Activated CD8-positive, alpha-beta memory T cell treated with anti-CD3 and anti-CD28 coated beads for 48 hours (primary cell): ENCODE data around the gene CUBN.

Experiments
- DNase-seq, 3 experiments: peaks; one replicate each; pipeline ENCODE4 v3.0.0-alpha.2; 2020; ENCODE audit warnings: low read depth in 2 of 3, low spot score in 2 of 3

Gene CUBN

DNA sequence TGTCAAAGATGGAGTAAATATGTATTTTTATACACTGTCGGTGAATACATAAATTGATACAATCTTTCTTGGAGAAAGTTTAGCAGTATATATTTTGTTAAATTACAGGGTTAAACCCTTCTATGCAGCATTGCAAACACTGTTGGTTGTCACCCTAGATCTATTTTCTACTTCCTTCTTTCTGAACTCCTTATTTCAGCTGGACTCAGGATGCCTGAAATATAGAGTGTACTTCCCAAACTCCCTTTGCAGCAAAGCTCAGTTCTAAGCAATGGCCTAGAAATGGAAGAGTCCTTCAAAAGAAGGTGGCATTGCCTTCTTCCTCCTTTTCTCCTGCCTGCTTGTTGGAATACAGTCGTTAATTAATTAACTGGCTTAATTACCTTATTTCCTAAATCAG lies 20.6 kb downstream of the CUBN start:
- no peak for DNase-seq

DNA sequence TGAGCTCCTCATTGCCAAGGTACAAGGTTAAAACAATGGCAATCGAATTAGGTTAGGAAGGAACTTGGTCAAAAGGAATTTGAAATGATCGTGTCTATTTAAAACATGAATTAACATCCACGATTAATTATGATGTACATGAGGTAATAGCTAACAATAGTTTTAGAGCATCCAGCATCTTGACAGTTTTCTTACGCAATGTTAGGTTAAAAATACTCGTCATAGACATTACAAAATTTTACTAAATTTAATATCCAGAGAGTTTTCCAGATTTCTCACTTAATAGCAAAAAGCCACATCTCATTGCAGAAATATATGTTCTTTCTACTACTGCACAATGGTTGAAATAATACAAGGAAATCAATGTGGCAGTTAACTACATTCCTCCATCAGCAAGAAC lies 22.6 kb downstream of the CUBN start:
- no peak for DNase-seq

DNA sequence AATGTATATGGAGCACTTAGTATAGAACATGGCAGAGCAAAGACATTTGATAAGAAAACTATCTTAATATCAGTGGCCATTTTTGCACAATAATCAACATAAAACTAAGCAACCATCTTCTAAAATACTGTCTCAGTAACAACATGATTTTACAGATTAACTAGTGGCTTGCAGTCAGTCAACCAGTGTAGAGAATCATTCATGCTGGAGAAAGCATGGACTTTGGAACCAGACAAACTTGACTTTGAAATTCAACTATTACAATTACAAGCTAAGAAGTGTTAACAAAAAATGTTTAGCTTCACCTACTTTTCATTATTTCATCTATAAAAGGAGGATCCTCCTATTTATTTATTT lies 27.7 kb downstream of the CUBN start:
- DNase-seq, result no peak

DNA sequence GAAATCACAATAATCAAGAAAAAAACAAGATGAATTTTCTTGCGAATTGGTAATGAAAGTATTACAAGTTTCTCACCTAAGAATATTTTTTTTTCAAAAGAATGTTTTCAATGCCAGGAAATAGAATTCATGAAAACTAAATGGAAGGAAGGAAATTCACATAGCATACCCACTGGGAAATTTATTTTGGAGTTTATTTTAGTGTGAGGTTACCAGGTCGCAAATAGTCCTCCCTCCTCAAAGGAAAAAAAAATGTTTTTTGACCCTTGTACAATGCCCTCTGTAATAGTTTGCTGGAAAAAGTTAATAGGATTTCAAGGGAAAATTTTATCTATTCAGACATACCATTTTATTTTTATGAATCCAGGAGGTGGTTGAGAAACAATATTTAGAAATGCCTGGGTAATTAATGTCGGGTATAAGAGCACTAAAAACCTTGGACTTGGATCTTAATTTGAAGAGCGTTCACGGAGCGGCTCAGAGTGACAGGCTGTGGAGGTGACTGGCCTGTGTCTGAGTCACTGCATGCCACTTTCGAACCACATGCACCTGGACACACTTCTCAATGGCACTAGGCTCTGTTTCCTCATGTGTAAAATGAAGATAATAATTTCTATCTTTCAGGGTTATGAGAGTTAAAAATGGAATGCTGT lies 28.2 kb downstream of the CUBN start:
- DNase-seq, result no peak

DNA sequence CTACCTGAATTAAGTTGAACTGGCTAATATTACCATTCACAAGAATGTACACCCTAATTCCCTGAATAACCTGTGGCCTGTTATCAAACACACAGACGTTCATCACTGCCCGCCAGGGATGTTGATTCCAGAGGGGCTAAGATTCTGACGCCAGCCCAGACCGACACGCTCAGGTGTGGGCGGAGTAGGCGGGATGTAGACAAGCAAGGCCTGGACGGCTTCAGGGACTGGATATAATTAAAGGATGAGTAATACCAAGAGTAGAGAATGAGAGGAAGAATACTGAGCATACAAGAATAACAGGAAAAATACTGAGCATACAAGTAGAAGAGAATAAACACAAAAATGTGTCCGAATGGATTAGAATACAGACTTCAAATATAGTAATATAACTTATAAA lies 29.0 kb downstream of the CUBN start:
- DNase-seq, result no peak

DNA sequence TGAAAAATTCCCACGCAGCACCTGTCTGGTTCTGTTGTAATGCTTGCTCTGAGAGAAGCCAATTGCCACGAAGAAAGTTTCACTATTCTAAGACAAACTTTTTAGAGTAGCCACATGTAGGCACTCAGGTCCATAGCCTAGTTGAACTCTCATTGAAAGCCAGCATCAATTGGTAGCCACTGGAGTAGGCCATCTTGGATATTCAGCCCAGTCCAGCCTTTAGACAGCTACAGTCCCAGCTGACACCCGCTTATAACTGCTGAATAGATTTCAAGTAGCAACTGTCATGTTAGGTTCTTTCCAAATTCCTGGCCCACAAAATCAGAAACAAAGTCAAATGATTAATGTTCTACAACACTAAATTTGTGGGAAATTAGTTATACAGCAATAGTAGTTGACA lies 31.6 kb downstream of the CUBN start:
- no peak for DNase-seq

DNA sequence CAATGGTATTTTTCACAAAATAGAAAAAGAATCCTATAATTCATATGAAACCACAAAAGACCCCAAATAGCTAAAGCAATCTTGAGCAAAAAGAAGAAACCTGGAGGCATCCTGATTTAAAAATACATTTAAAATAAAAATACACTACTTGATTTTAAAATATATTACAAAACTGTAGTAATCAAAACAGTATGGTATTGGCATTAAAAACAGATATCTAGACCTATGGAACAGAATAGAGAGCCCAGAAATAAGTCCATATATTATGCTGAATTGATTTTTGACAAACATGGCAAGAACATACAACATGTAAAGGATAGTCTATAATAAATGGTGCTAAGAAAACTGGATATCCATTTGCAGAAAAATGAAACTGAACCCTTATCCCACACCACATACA lies 34.8 kb downstream of the CUBN start:
- DNase-seq, result no peak

DNA sequence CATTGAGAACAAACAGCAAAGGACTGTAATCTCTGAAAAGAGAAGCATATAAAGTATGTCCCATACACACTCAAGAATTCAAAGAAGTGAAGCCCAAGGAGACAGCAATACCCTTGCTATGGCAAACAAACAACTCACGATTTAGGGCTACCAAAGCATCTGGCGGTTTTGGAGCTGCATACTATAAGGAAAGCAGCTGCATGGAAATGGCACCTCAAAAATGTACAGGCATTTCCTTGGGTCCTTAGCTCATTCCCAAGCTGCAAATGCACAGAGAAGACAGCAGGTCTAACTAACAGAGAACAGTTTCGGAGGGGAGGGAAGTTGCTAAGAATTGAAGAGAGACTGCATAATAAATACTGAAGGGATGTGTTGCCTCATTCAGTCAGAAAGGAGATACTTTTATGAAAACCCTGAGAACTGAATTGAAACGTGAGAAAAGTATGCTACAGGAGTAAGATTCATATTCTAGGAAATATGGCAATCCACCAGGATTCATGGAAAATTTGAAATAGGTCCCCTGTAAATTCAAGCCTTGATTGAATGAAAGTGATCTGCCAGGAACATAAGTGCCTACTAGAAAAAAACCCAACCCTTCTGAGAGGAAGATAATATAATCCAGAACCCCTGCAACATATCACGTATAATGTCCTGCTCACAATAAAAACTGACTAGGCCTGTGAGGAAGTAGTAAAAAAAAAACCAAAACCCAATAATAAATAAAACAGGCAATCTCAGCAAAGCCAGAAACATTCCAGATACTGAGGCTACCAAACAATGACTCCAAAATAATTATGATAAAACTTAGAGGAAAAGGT lies 36.4 kb downstream of the CUBN start:
- no peak for DNase-seq

DNA sequence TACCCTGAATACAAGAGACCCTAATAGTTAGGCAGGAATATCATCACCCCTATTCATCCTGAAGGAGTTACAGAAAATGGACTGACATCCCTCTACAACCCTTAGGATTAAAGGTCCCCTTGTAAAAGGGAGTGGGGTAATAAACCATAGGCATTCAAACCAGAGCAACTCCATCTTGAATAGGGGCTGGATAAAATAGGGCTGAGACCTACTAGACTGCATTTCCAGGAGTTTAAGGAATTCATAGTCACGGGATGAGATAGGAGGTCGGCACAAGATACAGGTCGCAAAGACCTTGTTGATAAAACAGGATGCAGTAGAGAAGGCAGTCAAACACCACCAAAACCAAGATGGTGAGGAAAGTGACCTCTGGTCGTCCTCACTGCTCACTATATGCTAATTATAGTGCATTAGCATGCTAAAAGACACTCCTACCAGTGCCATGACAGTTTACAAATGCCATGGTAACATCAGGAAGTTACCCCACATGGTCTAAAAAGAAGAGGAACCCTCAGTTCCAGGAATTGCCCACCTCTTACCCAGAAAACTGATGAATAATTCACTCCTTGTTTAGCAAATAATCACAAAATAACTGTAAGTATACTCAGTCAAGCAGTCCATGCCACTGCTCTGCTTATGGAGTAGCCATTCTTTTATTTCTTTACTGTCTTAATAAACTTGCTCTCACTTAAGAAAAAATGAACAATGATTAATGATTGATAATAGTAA lies 37.2 kb downstream of the CUBN start:
- no peak for DNase-seq

DNA sequence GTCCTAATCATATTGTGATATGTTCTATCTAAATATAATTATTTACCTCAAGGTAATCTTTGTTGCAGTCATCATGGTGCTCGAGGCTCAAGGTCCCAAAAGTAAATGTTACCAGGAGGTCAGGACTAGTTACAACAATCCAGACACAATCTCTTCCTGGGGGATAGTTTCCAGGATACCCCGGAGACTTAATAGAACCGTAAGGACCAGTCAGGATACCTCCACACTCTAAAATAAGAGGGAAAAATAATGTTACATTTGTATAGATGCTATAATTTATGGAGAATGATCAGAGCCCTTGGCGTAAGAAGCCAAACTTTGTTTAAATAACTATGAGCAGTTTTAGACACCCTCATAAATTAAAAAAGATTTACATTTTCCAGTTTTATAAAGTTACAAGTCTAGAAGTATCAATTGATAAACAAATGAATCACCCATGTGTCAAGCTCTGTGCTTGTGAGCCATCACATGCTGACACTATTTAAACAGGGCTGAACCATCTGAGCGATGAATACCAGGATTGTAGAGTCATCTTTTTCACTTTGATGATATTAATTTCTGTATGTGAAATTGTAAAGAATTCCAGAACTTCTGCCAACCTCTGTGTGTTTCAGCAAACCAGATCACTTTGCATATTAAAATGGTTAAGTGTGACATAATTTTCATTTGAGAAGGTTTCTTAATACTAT lies 41.3 kb downstream of the CUBN start:
- no peak for DNase-seq

DNA sequence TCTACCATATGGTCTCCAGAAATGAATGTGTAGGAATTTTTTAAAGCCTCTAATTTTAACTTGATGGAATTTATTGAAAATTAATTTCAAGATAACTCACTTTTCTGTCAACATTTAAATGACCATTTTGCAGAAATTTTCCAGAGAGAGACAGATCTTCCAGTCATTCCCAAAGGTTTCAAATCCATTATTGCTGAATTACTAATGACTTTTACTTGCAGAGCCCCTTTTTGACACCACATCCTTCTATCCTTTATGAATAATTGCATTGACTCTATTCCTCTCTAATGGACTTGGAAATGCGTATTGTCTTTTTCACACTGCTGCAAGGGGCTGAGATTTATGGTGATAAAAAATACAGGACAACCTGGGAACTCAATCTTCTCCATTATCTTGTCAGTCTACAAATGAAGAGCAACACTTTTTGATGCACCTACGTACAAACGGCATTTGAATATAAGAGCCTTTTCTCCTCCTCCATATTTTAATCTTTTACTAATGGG lies 42.7 kb downstream of the CUBN start:
- DNase-seq, result no peak

DNA sequence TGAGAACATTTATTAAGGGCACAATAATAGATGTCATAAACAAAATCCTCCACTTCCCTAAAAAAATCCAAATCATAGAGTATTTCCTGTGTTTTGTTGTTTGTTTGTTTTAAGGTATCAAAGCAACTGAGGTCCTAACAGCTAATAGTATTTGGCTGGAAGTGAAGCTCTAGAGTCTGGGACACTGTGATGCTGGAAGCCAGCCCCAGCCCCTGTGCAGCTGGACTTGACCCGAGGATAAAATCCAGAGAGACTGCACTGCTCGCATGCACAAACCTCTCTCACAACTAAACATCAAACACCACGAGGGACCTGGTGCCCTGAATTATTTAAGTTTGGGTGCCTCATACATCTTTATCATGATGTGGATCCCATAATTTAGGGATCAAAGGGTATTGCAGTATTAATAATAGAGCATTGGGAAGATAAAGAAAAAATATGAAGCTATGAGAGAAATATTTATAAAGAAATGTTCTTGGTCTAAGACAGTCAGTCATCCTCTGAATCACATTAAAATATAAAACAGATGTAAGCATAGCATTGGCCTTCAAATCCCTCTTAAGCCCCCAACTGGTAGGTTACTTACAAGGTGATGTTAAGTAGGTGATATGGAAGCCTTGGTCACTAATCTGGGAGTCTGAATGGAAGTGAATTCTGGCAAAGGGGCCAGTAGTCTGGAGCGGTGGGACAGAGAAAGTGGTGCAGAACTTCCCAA lies 44.4 kb downstream of the CUBN start:
- DNase-seq, result no peak

DNA sequence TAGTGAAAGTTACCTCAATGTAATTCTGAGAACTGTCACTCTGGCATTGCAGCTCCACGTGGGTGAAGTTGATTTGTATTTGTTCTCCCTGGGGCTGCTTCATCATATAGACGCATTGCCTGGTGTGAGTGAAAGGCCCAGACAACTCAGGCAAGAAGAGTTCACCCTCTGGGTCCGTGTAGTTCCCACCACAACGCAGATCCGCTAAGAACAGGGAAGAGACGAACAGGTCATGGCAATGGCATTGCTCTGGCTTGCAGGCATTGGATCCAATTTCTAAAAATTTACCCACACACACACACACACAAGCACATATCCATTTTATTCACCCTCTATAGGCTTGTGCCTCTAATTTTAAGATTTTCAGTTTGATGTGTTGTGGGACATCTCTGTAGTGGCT lies 45.4 kb downstream of the CUBN start:
- DNase-seq, result no peak

DNA sequence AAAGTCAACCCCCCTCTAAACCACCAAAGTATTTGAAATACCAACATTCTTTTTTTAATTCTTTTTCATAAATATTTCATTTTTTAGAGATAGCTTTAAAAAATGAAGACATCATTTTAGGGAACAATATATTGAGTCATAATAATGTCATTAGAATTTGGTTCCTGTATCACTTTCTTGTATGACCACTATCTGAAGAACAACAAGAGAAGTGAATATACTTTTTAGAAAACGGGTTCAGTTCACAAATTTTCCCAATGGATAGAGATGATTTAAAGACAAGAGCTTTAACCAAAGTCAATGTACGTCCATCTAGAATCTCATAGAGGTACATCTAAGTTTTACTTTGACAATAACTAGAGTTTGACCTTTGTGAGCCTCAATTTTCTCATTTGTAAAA lies 48.2 kb downstream of the CUBN start:
- DNase-seq, result no peak

DNA sequence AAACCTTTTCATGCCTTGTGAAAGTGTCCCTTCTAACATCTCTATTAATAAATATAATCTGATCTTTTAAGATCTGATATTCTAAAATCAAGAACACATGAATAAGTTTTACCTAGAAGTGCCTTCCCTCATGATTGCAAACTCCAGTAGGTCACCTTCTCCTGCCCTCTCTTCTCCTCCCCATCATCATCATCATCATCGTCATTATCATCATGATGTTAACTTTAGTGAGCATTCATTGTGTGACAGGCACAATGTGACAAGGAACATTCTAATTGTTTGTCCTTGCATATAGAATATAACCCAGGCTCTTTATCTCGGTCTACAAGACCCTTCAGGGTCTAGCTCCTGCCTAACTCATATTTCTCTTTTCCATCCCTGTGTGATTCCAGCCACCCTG lies 51.7 kb downstream of the CUBN start:
- no peak for DNase-seq

DNA sequence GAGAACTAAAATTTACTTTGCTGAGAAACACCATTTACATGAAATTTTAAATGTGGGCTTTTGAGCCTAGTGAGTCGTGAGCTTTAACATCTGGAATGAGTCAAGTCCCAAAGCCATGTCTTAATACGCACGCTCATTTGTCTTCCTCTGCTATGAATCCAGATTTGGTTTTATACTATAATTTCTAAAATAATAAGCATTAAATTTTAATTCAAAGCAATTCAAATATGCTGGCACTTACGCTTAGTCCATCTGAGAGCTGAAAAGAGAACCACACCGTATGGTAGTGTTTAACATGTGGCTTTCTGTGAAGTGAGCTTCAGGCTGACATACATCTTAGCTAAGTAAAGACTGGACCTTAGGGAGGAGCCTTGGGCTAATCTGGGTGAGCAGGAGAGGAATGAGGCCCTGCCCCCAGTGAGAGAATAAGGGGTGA lies 52.2 kb downstream of the CUBN start:
- no peak for DNase-seq

DNA sequence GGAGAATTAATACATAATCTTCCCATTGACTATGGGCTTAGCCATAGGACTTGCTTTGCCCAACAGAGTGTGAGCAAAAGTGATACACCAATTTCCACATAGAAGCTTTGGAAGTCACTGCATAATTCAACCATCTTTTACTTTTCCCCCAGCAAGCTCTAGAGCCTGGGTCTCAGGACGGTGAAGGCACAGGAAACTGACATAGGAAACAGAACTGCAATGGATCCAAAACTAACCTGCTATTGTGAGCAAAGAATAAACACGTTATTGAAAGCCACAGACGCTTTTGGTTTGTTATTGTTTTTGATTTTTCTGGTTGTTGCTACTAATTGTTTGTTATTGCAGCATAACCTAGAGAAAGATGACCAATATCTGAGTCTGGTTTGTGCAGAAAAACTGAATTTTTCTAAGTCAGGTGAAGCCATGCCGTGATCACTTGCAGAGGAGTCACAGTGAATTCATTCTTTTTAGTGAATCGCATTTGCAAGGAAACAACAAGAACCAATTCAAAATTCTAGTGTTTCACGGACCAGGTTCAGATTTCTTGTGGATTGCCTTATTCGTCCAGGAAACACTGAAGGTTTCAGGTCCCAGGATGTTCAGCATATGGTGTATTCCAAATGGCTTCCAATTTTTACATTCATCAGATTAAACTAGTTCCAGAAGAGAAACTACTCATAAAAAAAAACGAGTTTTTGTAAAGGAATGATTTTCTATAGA lies 52.8 kb downstream of the CUBN start:
- DNase-seq, result no peak

DNA sequence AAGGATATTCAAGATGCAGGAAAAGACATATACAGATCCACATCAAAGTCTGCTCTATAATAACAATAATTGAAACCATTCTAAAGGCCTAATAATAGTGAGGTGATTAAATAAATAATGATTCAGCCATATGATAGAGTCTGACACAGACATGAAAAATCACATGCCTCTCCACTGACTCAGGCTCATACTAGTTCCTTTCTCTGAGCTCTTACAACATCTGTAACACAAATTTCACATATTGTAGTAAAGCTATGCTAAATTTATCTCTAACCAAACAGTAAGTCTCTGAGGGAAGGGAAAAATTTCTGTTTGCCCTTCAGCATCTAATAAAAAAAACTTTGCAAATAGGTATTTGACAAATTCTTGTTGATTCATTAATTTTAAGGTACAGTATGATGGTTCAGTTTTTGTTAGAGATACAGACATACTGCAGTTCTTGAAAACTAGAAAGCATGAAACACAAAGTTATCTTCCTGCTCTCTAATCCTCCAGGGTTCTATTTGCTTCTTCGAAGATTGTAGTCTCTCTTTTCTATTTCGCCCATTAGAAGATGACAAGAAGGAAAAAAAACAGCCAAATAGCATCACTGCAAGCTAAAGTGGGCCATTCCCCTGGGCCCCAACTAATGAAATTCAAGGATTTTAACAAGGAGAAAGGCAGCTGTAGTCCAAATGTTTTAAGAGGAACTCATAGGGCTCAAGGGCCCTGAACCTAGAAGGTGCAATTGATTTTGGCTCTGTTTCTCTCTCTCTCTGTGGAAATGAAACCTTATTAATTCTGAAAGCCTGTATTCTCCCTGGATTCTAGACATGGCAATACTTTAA lies 53.9 kb downstream of the CUBN start:
- DNase-seq, result no peak

DNA sequence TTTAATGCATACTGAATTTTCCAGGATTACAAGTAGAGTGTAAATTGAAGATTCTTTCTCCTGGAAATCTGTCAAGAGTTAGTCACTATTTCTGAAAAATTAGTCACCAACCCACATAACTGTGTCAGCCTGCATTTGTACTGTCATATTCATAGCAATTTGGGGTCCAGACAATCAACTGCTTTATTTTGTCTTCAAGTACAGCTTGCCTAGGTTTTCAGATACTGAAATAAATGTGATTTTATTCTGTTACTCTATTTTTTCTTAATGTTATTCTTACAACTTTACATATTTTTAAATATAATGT lies 55.1 kb downstream of the CUBN start:
- DNase-seq, result no peak
